ENCODE data around the gene SHB.

DNA sequence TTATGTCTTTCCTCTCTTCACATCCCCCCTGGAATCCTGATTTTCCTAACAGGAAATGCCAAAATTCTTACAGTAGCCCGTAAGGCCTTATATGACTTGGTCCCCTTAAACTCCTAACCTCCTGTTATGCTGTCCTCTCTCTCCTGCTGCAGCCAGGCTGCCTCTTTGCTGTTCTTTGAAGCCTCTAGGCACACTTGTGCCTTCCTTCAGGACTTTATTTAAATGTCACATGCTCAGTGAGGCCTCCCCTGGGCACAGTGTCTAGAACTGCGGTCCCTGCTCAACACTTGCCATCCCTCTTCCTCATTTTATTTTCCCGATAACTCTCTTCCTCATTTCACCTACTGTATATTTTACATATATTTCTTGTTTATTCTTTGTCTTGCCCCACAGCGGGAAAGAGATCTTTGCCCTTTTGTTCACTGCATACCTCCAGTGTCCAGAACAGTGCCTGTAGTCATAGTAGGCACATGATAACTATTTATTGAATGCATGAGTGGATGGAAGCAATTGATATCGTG, 5.5 kb upstream of the SHB start:
- TF ChIP-seq POLR2A (IDR thresholded peaks at IDR 0.05), result no peak
- TF ChIP-seq, protein P1, sequence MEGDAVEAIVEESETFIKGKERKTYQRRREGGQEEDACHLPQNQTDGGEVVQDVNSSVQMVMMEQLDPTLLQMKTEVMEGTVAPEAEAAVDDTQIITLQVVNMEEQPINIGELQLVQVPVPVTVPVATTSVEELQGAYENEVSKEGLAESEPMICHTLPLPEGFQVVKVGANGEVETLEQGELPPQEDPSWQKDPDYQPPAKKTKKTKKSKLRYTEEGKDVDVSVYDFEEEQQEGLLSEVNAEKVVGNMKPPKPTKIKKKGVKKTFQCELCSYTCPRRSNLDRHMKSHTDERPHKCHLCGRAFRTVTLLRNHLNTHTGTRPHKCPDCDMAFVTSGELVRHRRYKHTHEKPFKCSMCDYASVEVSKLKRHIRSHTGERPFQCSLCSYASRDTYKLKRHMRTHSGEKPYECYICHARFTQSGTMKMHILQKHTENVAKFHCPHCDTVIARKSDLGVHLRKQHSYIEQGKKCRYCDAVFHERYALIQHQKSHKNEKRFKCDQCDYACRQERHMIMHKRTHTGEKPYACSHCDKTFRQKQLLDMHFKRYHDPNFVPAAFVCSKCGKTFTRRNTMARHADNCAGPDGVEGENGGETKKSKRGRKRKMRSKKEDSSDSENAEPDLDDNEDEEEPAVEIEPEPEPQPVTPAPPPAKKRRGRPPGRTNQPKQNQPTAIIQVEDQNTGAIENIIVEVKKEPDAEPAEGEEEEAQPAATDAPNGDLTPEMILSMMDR (IDR thresholded peaks at IDR 0.05), result no peak

All from thyroid gland (tissue), 4 donors.